ENCODE measurements around the gene USH1G.

USH1G gene

DNA sequence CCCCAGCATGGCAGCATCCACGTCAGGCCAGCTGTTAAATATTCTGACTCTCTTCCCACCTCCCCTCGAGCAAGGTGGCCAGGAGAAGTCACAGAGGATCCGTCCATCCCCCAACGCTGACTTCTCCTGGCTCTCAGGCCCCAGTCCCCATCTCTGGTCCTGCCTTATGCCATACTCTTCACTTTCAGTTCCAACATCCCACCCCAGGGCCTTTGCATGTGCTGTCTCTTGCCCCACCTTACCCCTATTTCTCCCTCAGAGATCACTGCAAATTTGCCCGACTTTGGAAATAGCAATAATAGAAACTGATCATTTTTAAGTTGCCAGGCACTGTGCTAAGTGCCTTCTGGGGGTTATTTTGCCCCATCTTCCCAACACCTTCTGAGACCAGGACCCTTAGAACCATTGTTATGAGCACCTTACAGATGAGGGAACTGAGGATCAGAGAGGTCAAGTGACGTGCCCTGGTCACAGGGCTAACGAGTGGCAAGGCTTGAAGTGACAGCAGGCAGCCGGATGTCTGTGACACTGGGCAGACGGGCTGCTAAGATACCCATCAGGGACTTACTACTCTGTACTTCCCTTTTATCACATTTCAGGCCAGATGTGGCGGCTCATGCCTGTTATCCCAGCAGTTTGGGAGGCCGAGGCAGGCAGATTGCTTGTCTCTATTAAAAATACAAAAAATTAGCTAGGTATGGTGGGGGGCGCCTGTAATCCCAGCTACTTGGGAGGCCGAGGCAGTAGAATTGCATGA, 31.8 kb upstream of the USH1G start:
- no peak overlapping the region for H3K27ac ChIP-seq
- no peak for DNase-seq (ENCODE audit: low read depth, low spot score)

DNA sequence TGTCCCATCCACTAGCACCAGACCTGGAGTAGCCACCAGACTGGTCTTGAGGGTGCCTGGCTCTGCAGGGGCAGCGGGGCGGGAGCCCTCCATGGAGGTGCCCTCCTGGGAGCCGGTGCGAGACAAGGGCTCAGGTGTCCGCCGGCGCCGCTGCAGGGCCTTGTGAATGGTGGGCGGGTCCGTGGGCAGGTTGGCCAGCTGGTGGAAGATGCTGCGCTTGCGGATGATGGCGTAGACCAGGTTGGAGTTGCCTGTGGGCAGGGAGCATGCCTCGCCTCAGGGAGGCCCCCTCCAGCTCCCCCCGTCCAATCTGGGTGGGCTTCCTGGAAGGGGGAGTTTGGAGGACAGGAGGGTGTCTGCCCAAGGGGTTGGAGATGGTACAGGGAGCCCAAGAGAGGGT, 31.1 kb upstream of the USH1G start:
- no peak for DNase-seq (ENCODE audit: low read depth, low spot score)
- no peak overlapping the region for H3K27ac ChIP-seq

GRCh38 chr17:74953134-74953687, 30.2 kb upstream of the USH1G start:
- DNase-seq (ENCODE audit: low read depth, low spot score), result no peak
- H3K27ac ChIP-seq, result no peak overlapping the region

- DNase-seq (ENCODE audit: low read depth, low spot score), result no peak
- no peak overlapping the region for H3K27ac ChIP-seq
Measured at GRCh38 chr17:74952431-74953133, 29.5 kb upstream of the USH1G start.

DNA sequence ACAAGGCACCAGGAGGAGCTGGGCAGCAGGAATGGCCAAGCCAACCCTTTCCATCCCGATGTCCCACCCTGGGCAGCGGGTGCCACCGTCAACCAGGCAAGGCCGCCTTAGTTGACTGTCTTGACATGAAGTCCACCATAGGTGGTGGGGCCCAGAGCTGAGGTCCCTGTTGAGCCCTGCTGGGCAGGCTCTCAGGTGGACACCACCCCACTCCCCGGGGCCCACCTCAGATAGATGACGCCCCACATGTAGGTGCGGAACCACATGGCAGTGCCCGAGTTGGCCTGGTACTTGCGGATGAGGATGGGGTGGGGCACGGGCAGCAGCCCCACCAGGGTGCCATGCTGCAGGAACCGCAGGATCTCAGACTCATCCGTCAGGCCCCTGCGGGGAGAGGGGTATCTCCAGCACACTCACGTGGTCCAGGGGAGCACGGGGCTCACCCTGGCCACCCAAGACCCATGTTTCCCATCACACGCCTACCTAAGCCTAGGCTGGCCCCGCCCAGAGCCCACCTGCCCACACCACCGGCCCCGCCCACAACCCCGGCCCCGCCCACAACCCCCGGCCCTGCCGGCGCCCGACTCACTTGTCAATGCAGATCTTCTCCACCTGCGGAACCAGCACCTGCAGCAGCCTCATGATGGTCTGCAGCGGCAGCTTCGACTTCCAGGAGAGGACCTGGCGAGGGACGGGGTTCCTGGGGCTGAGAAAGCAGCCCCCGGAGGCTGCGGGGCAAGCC, 28.8 kb upstream of the USH1G start:
- DNase-seq (ENCODE audit: low read depth, low spot score), result no peak
- no peak overlapping the region for H3K27ac ChIP-seq

DNA sequence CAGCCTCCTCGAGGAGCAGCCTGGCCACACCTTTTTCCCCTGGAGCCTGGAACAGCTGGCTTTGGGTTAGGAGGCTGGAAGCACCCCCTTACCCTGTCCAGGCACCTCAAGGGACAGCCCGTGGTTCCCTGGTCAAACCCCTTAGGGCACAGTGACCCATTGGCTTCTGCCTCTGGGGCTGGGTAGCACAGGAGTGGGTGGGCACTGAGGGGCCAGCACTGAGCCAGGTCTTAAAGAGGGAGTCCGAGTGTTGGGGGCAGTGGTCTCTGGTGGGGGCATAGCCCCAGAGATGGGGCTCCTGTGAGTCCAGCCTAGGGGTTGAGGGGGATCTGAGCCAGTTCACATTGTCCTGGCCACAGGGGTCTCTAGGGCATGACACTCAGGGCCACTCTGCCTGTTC, 28.0 kb upstream of the USH1G start:
- DNase-seq (ENCODE audit: low read depth, low spot score), result no peak
- H3K27ac ChIP-seq, result no peak overlapping the region

GRCh38 chr17:74950207-74950606, 27.2 kb upstream of the USH1G start:
- no peak overlapping the region for H3K27ac ChIP-seq
- no peak for DNase-seq (ENCODE audit: low read depth, low spot score)

GRCh38 chr17:74949455-74950115, 26.5 kb upstream of the USH1G start:
- no peak overlapping the region for H3K27ac ChIP-seq
- DNase-seq (ENCODE audit: low read depth, low spot score), result no peak

GRCh38 chr17:74947041-74947754, 24.1 kb upstream of the USH1G start:
- no peak overlapping the region for H3K27ac ChIP-seq
- no peak for DNase-seq (ENCODE audit: low read depth, low spot score)

DNA sequence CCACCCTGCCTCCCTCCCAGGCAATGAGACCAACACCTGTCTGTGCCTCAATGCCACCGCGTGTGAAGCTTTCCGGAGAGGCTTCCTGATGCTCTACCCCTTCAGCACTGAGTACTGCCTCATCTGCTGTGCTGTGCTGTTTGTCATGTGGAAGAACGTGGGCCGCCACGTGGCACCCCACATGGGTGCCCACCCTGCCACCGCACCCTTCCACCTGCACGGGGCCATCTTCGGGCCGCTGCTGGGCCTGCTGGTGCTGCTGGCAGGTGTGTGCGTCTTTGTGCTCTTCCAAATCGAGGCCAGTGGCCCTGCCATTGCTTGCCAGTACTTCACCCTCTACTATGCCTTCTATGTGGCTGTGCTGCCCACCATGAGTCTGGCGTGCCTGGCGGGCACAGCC, 23.6 kb upstream of the USH1G start:
- DNase-seq (ENCODE audit: low read depth, low spot score), result no peak
- H3K27ac ChIP-seq, result no peak overlapping the region

GRCh38 chr17:74945543-74945942, 22.5 kb upstream of the USH1G start:
- DNase-seq (ENCODE audit: low read depth, low spot score), result no peak
- H3K27ac ChIP-seq, result peak overlapping the region; percentile 93

- DNase-seq (ENCODE audit: low read depth, low spot score), result peak; percentile 90
- H3K27ac ChIP-seq, result peak overlapping the region; percentile 93
Measured at GRCh38 chr17:74943808-74944522, 20.9 kb upstream of the USH1G start.

DNA sequence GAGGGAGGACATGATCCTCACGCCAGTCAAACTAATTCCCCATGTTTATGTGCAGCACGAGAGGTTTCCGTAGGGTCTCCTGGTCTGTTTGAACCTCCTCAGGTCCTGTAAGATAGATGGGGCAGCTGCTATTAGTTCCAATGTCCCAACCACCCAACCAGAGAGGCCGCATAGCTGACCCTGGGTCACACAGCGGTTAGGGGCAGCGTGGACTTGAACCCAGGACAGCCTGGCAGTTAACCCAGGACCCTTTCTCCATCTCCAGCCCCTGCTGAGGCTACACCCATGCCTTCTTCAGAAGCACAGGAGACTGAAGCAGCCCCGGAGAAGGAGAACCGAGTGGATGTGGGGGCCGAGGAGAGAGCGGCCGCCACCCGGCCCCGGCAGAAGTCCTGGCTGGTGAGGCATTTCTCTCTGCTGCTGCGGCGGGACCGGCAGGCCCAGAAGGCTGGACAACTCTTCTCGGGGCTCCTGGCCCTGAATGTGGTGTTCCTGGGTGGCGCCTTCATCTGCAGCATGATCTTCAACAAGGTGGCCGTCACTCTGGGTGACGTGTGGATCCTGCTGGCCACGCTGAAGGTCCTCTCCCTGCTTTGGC, 18.2 kb upstream of the USH1G start:
- DNase-seq (ENCODE audit: low read depth, low spot score), result no peak
- H3K27ac ChIP-seq, result no peak overlapping the region

DNA sequence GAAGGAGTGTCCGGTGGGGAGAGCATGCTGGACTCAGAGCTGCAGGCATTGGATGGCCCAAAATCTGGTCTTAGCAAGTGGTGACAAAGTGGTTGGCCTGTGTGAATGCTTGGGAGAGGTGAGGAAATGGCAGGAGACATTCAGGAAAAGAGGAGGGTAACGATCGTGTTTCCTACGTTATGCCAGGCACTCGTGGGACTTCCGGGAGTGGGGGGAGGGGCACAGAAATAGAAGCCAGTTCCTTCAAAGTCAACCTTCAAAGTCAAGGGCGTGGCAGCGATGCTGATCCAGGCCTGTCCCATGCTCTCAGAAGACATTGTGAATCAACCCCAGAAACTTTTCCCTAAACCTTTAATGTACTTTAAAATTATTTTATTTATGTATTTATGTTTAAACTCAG, 16.5 kb upstream of the USH1G start:
- DNase-seq (ENCODE audit: low read depth, low spot score), result no peak
- no peak overlapping the region for H3K27ac ChIP-seq

- no peak for DNase-seq (ENCODE audit: low read depth, low spot score)
- no peak overlapping the region for H3K27ac ChIP-seq
Measured at GRCh38 chr17:74938194-74938950, 15.3 kb upstream of the USH1G start.

GRCh38 chr17:74937064-74938051, 14.3 kb upstream of the USH1G start:
- H3K27ac ChIP-seq, result no peak overlapping the region
- DNase-seq (ENCODE audit: low read depth, low spot score), result no peak

DNA sequence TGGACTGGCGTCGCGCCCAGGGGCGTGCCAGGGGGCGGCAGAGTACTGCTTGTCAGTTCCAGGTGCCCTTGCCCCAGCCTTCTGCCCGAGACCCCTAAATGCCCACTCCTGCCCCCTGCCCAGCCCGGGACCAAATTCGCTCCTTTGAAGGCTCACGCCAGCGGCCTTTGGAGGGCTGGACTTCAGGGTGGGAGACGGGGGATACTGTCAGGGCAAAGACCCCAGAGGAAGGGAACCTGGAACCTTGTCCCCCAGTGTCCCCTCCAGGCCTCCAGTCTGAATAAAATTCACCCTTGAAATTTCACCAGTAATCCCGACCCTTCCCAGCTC, 13.4 kb upstream of the USH1G start:
- DNase-seq (ENCODE audit: low read depth, low spot score), result no peak
- no peak overlapping the region for H3K27ac ChIP-seq

All from epithelial cell of prostate (primary cell).